Gastroesophageal sphincter (tissue), 4 donors: ENCODE results near the gene DHRSX. TPM values are rescaled to one million over a fixed set of nuclear protein-coding genes. Genes with fewer than 3 reads are reported as not detected.
"Not testable (repeated sequence)": the region's sequence is repeated elsewhere in the genome, so short reads cannot be mapped to it uniquely, and the experiment has no call there.

Experiments used
- ATAC-seq: fragments of 150-250 bp; one replicate; pipeline ENCODE4 v1.9.1; 2016; ENCODE audit warnings: mild to moderate bottlenecking, moderate library complexity
- H3K27ac ChIP-seq, 4 donors: fragments of 200-600 bp; sonication (generic) in 3 of 4; 1 replicate in 3 of 4; 2 replicates in 1 of 4; pipeline ENCODE4 v1.5.1; 2016 to 2019
- H3K27me3 ChIP-seq: fragments of 200-600 bp; sonication (generic); one replicate; pipeline ENCODE4 v1.5.1; 2019
- H3K36me3 ChIP-seq, 2 donors: fragments of 200-600 bp; sonication (generic); one replicate each; pipeline ENCODE4 v1.5.1; 2019; ENCODE audit warnings: control low read depth in 1 of 2
- H3K4me1 ChIP-seq, 3 donors: fragments of 200-600 bp; sonication (generic); 1 replicate in 2 of 3; 2 replicates in 1 of 3; pipeline ENCODE4 v1.5.1; 2016 to 2019; ENCODE audit warnings: control low read depth in 2 of 3
- H3K4me3 ChIP-seq, 2 donors: fragments of 200-600 bp; sonication (generic); one replicate each; pipeline ENCODE4 v1.5.1; 2019; ENCODE audit warnings: mild to moderate bottlenecking in 1 of 2, moderate library complexity in 1 of 2
- H3K9me3 ChIP-seq, 3 donors: fragments of 200-600 bp; sonication (generic); one replicate each; pipeline ENCODE4 v1.5.1; 2017 to 2019; ENCODE audit warnings: control low read depth in 2 of 3
- CTCF ChIP-seq, 4 experiments: fragments of 200-600 bp in 2 of 4; fragments of 450-650 bp in 2 of 4; sonication (generic) in 1 of 4; IDR thresholded peaks; one replicate each; pipeline ENCODE4 v1.5.1; 2017 to 2019; ENCODE audit warnings: antibody characterized with exemption in 4 of 4, mild to moderate bottlenecking in 2 of 4, moderate library complexity in 2 of 4
- EP300 ChIP-seq: sonication (generic); formaldehyde crosslinking; IDR thresholded peaks from one replicate; pipeline ENCODE4 v1.6.1; 2017; ENCODE audit warnings: antibody characterized with exemption, mild to moderate bottlenecking
- POLR2A ChIP-seq, 2 donors: fragments of 450-650 bp; IDR thresholded peaks; one replicate each; pipeline ENCODE4 v1.6.1; 2017; ENCODE audit warnings: antibody characterized with exemption in 2 of 2, mild to moderate bottlenecking in 2 of 2, moderate library complexity in 1 of 2
- POLR2AphosphoS5 ChIP-seq: sonication (generic); formaldehyde crosslinking; IDR thresholded peaks from one replicate; pipeline ENCODE4 v1.6.1; 2017; ENCODE audit warnings: antibody characterized with exemption
- WGBS, 2 donors: methylation state at CpG; one replicate each; pipeline ENCODE4 v1.1.5; 2018; ENCODE audit warnings: low coverage in 1 of 2; 5-methylcytosine and 5-hydroxymethylcytosine counted together
- total RNA-seq, 4 donors: library from RNA; depleted of rRNA; stranded (reverse); fragments of >200 nt; gene quantifications; one replicate each; pipeline ENCODE4 v1.1.0, GENCODE V29; 2016

DHRSX gene
- total RNA-seq, 4 donors from 2014 or later = 16.8 to 26.3 (median 21.1) TPM

- Histone ChIP-seq H3K9me3 (no peaks in the 10 kb centered on the region), H3K27ac (no peak overlapping the region), H3K4me3 (no peak overlapping the region), H3K36me3 (peaks cover 0 to 59% of the 10 kb centered on the region in 2 donors), H3K4me1 (no peaks in the 10 kb centered on the region), H3K27me3 (no peaks in the 10 kb centered on the region)
- no peak for ATAC-seq
- no peak for TF ChIP-seq CTCF (IDR thresholded peaks at IDR 0.05)
- TF ChIP-seq POLR2AphosphoS5 = no peak
- TF ChIP-seq EP300 = no peak
- TF ChIP-seq POLR2A (IDR thresholded peaks at IDR 0.05) = no peak
- 88 to 91% methylated on average over 8 of the region's 13 CpGs for WGBS, 2 donors
Observed at GRCh38 chrX:2425286-2426071, 75.3 kb downstream of the DHRSX start.

GRCh38 chrX:2424317-2424716, 76.5 kb downstream of the DHRSX start:
- no peak overlapping the region for H3K4me3 ChIP-seq
- H3K27me3 ChIP-seq = no peaks in the 10 kb centered on the region
- WGBS, 2 donors = 90% methylated on average over 2 of the region's 2 CpGs; no CpG with 5 or more reads in 1 of the 2 donors
- peaks cover 0 to 57% of the 10 kb centered on the region in 2 donors for H3K36me3 ChIP-seq
- TF ChIP-seq POLR2A (IDR thresholded peaks at IDR 0.05) (no peak), EP300 (no peak), POLR2AphosphoS5 (no peak), CTCF (IDR thresholded peaks at IDR 0.05) (no peak)
- ATAC-seq = no peak
- no peaks in the 10 kb centered on the region for H3K4me1 ChIP-seq
- no peaks in the 10 kb centered on the region for H3K9me3 ChIP-seq
- H3K27ac ChIP-seq = no peak overlapping the region

- Histone ChIP-seq H3K4me3 (no peak overlapping the region), H3K4me1 (no peaks in the 10 kb centered on the region), H3K27me3 (no peaks in the 10 kb centered on the region), H3K27ac (no peak overlapping the region), H3K36me3 (peaks cover 0 to 57% of the 10 kb centered on the region in 2 donors), H3K9me3 (no peaks in the 10 kb centered on the region)
- no peak for TF ChIP-seq POLR2A (IDR thresholded peaks at IDR 0.05)
- no peak for TF ChIP-seq CTCF (IDR thresholded peaks at IDR 0.05)
- no peak for TF ChIP-seq EP300
- TF ChIP-seq POLR2AphosphoS5 = no peak
- 0 to 70% methylated on average over 1 to 4 of the region's 4 CpGs for WGBS, 2 donors
- ATAC-seq = no peak
Observed at GRCh38 chrX:2423899-2424298, 76.9 kb downstream of the DHRSX start.

- Histone ChIP-seq H3K9me3 (no peaks in the 10 kb centered on the region), H3K27ac (no peak overlapping the region), H3K36me3 (peaks cover 0 to 57% of the 10 kb centered on the region in 2 donors), H3K27me3 (no peaks in the 10 kb centered on the region), H3K4me1 (no peaks in the 10 kb centered on the region), H3K4me3 (no peak overlapping the region)
- no peak for ATAC-seq
- 75% methylated on average over 7 of the region's 8 CpGs; no CpG with 5 or more reads in 1 of the 2 donors for WGBS, 2 donors
- TF ChIP-seq POLR2A (IDR thresholded peaks at IDR 0.05) (no peak), EP300 (no peak), POLR2AphosphoS5 (no peak), CTCF (IDR thresholded peaks at IDR 0.05) (no peak)
Observed at GRCh38 chrX:2423282-2423681, 77.5 kb downstream of the DHRSX start.

- not testable (repeated sequence) for H3K4me3 ChIP-seq, H3K9me3 ChIP-seq, ATAC-seq, H3K4me1 ChIP-seq, H3K27me3 ChIP-seq, H3K27ac ChIP-seq
- H3K36me3 ChIP-seq = peaks cover 0 to 42% of the 10 kb centered on the region in 2 donors
- 92% methylated on average over 2 of the region's 7 CpGs; no CpG with 5 or more reads in 1 of the 2 donors for WGBS, 2 donors
Observed at GRCh38 chrX:2419418-2419817, 81.4 kb downstream of the DHRSX start.
